ENCODE results near the gene TNIP2.

The TNIP2 gene

DNA sequence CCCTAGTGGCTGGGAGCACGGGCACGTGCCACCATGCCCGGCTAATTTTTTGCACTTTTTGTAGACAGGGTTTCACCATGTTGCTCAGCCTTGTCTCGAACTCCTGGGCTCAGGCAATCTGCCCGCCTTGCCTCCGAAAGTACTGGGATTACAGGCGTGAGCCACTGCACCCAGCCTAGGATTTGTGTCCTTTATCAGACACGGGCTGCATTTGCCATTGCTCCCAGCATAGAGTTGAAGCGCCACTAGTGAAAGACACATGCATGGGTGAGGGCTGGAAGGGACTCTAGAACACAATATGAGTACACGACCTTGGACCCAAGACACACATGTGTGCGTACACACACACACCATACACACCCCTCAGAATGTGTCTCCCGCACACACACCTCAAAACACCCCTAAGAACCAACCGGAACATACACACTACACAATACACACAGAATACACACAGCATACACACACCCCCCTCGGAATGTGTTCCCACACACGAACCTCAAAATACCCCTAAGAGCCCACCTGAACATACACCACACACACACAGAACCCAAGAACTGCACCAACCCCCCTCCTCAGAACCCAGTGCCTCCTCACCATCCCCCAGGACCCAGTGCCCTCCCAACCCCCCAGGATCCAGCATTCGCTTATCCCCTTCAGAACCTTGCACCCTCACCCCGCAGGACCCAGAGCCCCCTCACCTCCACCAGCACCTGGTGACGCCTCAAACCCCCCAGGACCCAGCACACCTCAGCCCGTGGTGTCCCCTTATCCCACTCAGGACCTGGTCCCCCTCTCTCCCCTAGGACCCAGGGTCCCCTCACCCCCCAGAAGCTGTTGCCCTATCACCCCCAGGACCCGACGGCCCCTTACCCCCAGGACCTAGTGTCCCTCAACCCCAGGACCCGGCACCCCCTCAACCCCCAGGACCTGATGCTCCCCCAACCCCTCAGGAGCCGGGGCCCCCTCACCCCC is 1.0 kb downstream of the TNIP2 start:
- Histone ChIP-seq H3K27ac (ENCODE audit: insufficient read depth, low read depth, low read length, poor library complexity, severe bottlenecking) (no peak overlapping the region), H3K9me3 (ENCODE audit: control insufficient read depth, low read length) (no peaks in the 10 kb centered on the region), H3K4me1 (ENCODE audit: control insufficient read depth, insufficient read depth, low read length) (peaks cover 5% of the 10 kb centered on the region), H3K4me3 (ENCODE audit: insufficient read depth, low read depth, low read length) (peak overlapping the region; percentile 59), H3K27me3 (ENCODE audit: control insufficient read depth, insufficient read depth, low read length, poor library complexity, severe bottlenecking) (no peaks in the 10 kb centered on the region), H3K36me3 (ENCODE audit: control insufficient read depth, insufficient read depth, low read length) (no peaks in the 10 kb centered on the region)
- 66 to 71% methylated on average over 23 of the region's 23 CpGs for WGBS, 2 experiments

DNA sequence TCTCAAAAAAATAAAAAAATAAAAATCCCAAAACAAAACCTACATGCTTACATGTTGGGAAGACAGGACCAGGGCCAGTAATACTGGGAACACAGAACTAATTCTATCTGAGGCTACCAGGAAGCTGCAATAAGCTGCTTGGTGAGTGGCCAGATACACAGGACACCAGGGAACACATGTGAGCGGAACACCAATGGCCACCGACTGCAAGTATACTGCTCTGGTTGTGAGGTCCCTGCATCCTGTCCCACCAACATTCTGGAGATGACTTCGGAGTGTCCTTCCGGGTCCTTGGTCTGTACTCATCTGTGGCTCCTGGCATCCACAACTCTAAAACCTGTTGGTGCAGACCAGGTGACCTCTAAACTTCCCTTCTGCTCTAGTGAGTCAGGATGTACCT is 2.7 kb downstream of the TNIP2 start:
- H3K9me3 ChIP-seq (ENCODE audit: control insufficient read depth, low read length) = no peaks in the 10 kb centered on the region
- peaks cover 5% of the 10 kb centered on the region for H3K4me1 ChIP-seq (ENCODE audit: control insufficient read depth, insufficient read depth, low read length)
- H3K27ac ChIP-seq (ENCODE audit: insufficient read depth, low read depth, low read length, poor library complexity, severe bottlenecking) = no peak overlapping the region
- whole genome bisulfite sequencing, 2 experiments = 95 to 98% methylated on average over 4 of the region's 4 CpGs
- H3K36me3 ChIP-seq (ENCODE audit: control insufficient read depth, insufficient read depth, low read length) = no peaks in the 10 kb centered on the region
- H3K4me3 ChIP-seq (ENCODE audit: insufficient read depth, low read depth, low read length) = no peak overlapping the region
- no peaks in the 10 kb centered on the region for H3K27me3 ChIP-seq (ENCODE audit: control insufficient read depth, insufficient read depth, low read length, poor library complexity, severe bottlenecking)

DNA sequence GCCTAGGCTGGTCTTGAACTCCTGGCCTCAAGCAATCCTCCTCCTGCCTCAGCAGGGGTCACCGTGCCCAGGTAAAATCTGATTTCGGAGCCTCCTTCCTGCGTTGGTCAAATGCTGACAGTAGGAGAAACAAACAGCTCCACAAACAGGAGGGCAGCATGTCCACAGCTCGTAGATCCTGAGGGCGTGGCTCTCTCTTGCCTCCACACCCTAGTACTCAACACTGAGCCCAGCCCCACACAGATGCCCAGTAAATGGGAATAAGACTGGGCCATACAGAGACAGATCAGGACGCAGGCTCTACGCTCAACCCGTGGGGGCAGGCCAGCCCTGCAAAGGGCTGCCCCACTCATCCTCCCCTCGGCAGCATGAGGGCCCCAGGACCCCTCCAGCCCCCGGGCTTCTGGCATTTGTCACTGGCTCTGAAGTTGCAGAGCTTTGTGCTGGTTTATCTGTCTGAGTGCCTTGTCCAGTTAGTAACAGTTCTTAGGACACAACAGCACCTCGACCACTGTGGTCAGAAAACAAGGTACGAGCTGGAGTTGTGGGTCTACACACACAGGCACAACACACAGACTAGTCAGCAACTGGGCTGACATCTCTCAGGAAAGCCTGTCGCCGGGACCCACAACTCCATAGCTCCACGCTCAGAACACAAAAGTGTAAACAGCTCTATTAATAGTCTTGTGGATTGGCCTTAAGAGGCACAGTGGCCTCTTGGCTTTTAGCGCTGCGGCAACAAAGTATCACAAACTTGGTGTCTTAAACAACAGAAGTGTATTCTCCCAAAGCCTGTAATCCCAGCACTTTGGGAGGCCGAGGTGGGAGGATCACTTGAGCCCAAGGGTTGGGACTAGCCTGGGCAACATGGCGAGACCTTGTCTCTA is 5.2 kb downstream of the TNIP2 start:
- Histone ChIP-seq H3K4me3 (ENCODE audit: insufficient read depth, low read depth, low read length) (no peak overlapping the region), H3K9me3 (ENCODE audit: control insufficient read depth, low read length) (no peaks in the 10 kb centered on the region), H3K36me3 (ENCODE audit: control insufficient read depth, insufficient read depth, low read length) (peaks cover 9% of the 10 kb centered on the region), H3K27ac (ENCODE audit: insufficient read depth, low read depth, low read length, poor library complexity, severe bottlenecking) (no peak overlapping the region), H3K27me3 (ENCODE audit: control insufficient read depth, insufficient read depth, low read length, poor library complexity, severe bottlenecking) (no peaks in the 10 kb centered on the region), H3K4me1 (ENCODE audit: control insufficient read depth, insufficient read depth, low read length) (peaks cover 5% of the 10 kb centered on the region)
- WGBS, 2 experiments = 92 to 93% methylated on average over 19 of the region's 19 CpGs

DNA sequence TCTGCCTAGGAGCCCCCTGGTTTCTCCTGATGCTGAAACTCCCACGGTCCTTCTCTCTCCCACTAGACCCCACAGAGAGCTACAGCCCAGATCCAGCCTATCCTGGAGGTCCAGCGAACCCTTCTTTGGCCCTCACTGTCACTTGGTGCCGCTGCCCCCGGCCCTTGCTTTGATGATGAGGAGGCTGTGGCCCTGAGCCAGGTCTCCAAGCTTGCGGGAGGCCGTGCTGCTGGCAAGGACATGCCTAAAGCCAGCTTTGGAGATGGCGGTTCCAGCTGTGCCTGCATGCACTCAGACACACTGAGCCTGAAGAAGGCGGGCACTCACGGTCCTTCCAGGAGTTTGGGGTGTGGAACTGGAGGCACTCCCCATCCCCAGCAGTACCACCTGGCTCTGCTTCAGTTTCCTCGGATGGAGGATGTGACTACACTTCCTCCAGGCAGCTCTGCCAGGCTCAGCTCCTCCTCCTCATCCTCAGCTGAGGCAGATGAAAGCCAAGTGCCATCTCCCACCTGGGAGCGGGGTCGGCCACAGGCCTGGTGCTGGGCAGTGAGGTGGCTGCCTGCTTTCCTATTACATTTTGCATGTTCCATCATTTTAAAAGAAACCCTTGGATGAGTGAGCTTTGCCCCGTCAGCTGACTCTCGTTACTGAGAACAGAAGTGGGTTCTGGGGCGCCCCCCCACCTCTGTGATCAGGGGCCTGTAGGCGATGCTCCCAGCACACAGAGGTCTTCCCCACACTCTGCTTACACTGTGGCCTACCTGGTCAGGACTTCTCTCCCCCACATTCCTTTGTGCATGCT is 9.0 kb downstream of the TNIP2 start:
- H3K27ac ChIP-seq (ENCODE audit: insufficient read depth, low read depth, low read length, poor library complexity, severe bottlenecking) = no peak overlapping the region
- 92% methylated on average over 16 of the region's 16 CpGs for WGBS, 2 experiments

DNA sequence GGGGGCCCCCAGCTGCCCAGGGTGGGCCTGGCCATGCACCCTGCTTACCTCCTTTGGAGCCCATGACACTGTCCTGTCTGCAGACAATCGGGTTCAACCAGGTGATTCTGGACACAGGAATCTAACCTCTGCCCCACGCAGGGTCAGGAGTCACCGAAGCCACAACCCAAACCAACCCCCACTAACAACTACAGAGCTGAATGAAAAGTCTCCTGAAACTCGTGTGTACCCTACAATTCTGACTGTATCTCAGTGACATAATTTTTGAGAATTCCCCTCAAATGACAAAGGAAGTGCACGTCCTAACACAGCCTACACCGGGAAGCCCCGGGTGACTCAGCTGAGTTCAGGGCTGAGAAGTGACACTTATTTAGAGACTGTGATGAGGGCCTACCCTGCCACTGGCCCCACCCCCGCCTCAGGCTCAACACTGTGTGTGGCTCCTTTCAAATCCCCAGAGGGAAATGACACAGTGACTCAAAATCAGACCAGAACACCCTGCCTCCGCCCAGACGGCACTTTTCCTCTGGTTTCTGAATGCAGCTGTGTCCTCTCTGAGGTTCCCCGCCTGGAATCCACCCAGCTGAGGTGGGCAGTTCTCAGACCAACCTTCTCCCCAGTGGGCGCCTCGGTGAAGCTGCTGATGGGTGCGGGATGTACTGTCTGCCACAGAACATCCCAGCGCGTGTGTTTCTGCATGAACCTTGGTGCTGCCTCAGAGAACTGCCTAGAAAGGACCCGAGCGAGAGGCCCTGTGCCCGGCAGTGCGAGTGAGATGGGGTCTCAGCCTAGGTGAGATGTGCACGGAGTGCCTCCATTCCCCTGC is 9.9 kb downstream of the TNIP2 start:
- Histone ChIP-seq H3K27me3 (ENCODE audit: control insufficient read depth, insufficient read depth, low read length, poor library complexity, severe bottlenecking) (no peaks in the 10 kb centered on the region), H3K9me3 (ENCODE audit: control insufficient read depth, low read length) (no peaks in the 10 kb centered on the region), H3K4me1 (ENCODE audit: control insufficient read depth, insufficient read depth, low read length) (no peaks in the 10 kb centered on the region), H3K27ac (ENCODE audit: insufficient read depth, low read depth, low read length, poor library complexity, severe bottlenecking) (no peak overlapping the region), H3K36me3 (ENCODE audit: control insufficient read depth, insufficient read depth, low read length) (peaks cover 24% of the 10 kb centered on the region), H3K4me3 (ENCODE audit: insufficient read depth, low read depth, low read length) (no peak overlapping the region)
- 90 to 92% methylated on average over 21 of the region's 21 CpGs for WGBS, 2 experiments

More for the DNA sequence above, 9.0 kb downstream of the TNIP2 start:
- Histone ChIP-seq H3K4me3 (ENCODE audit: insufficient read depth, low read depth, low read length) (no peak overlapping the region), H3K36me3 (ENCODE audit: control insufficient read depth, insufficient read depth, low read length) (peaks cover 24% of the 10 kb centered on the region), H3K4me1 (ENCODE audit: control insufficient read depth, insufficient read depth, low read length) (no peaks in the 10 kb centered on the region), H3K9me3 (ENCODE audit: control insufficient read depth, low read length) (no peaks in the 10 kb centered on the region), H3K27me3 (ENCODE audit: control insufficient read depth, insufficient read depth, low read length, poor library complexity, severe bottlenecking) (no peaks in the 10 kb centered on the region)

DNA sequence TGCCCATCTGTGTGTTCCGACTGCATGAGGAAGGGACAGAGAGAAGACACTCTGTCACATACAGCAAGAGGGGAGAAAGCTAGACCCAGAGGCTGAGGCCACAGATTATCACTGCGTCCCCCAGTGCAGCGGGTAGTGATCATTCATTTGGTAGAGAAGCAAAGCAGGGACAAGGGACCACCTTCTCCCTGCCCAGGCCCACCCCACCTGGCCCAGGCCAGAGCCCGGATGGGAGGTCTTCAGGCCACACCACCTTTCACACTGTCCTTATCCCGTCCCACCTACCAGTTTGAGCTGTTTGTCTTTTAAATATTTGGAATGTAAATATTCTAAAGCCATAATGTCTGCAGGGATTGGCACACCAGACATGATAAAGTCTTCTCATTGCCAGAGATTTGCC is 10.6 kb downstream of the TNIP2 start:
- Histone ChIP-seq H3K27me3 (ENCODE audit: control insufficient read depth, insufficient read depth, low read length, poor library complexity, severe bottlenecking) (no peaks in the 10 kb centered on the region), H3K27ac (ENCODE audit: insufficient read depth, low read depth, low read length, poor library complexity, severe bottlenecking) (no peak overlapping the region), H3K9me3 (ENCODE audit: control insufficient read depth, low read length) (no peaks in the 10 kb centered on the region), H3K36me3 (ENCODE audit: control insufficient read depth, insufficient read depth, low read length) (peaks cover 24% of the 10 kb centered on the region), H3K4me3 (ENCODE audit: insufficient read depth, low read depth, low read length) (no peak overlapping the region), H3K4me1 (ENCODE audit: control insufficient read depth, insufficient read depth, low read length) (no peaks in the 10 kb centered on the region)
- 97% methylated on average over 4 to 5 of the region's 5 CpGs for WGBS, 2 experiments

DNA sequence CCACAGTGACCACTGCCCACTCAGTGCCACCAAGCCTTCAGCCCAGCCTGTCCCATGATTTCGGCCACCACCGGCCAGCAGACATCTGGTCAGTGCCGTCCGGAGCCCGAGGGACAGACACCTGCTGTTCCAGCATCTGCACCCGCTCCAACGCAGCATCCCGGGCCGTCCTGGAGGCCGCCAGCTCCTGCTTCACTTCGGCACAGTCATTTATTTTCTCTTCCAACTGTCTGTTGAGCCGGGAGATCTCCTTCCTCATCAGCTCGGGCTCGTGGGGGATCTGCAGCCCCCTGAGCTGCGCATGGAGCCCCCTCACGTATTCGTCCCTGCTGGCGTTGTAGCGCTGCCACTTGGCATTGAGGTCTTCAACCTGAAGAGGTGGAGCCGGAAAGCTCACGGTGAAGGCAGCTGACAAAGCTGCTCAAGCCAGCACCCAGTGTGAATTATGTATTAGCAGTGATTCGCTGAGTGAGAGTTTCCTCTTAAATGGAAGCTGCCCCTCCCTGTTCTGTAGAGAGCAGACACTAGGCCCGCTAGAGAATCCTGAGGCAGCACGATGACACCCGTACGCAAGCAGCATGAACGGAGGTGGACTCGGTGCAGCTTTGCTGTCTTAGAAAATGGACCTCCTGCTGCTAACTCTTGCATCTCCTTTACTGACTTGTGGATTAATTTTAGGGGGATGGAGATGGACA is 11.4 kb downstream of the TNIP2 start:
- Histone ChIP-seq H3K27me3 (ENCODE audit: control insufficient read depth, insufficient read depth, low read length, poor library complexity, severe bottlenecking) (no peaks in the 10 kb centered on the region), H3K36me3 (ENCODE audit: control insufficient read depth, insufficient read depth, low read length) (peaks cover 24% of the 10 kb centered on the region), H3K4me3 (ENCODE audit: insufficient read depth, low read depth, low read length) (no peak overlapping the region), H3K27ac (ENCODE audit: insufficient read depth, low read depth, low read length, poor library complexity, severe bottlenecking) (no peak overlapping the region), H3K4me1 (ENCODE audit: control insufficient read depth, insufficient read depth, low read length) (no peaks in the 10 kb centered on the region), H3K9me3 (ENCODE audit: control insufficient read depth, low read length) (no peaks in the 10 kb centered on the region)
- WGBS, 2 experiments = 94 to 95% methylated on average over 28 of the region's 28 CpGs

DNA sequence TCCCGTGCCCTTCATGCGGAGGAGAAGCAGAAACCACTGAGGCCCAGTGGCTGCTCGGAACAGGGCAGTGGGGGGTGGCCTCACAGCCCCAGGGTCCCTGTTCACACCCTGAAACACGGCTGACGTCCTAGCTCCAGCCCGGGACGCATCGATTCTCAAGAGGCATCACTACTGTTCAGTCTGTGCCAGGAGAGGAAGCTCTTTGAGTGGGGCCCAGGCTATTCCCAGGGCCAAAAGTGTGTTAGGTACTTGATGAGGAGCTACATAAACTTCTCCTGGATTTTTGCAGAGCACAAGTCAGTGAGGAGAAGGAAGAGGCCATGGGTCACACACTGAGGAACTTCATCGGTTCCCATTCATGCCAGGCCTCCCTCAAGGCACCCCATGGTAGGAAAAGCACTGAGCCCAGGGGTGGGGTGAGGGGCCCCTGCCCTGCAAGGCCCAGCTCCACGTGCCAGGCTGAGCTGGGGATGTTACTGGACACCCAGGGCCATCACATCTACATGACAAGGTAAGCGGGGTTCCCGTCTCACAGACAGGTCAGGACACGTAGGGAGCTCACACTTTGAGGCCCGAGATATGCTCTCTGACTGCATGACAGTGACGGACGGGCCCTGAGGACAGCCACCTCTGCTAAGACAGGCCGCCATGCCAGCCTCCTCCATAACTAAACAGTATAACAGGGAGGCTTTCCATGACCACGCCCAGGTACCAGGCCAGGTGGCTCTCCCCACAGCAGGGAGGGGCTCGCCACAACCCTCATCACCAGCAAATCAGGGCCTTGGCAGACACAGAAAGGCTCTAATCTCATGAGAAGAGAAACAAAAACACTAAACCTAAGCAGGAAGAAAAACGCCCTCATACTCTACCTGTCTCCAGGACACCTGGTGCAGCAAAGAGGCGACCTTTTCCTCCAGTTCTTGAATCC is 12.4 kb downstream of the TNIP2 start:
- H3K4me3 ChIP-seq (ENCODE audit: insufficient read depth, low read depth, low read length) = no peak overlapping the region
- H3K27ac ChIP-seq (ENCODE audit: insufficient read depth, low read depth, low read length, poor library complexity, severe bottlenecking) = no peak overlapping the region
- H3K9me3 ChIP-seq (ENCODE audit: control insufficient read depth, low read length) = no peaks in the 10 kb centered on the region
- no peaks in the 10 kb centered on the region for H3K27me3 ChIP-seq (ENCODE audit: control insufficient read depth, insufficient read depth, low read length, poor library complexity, severe bottlenecking)
- H3K36me3 ChIP-seq (ENCODE audit: control insufficient read depth, insufficient read depth, low read length) = peaks cover 24% of the 10 kb centered on the region
- H3K4me1 ChIP-seq (ENCODE audit: control insufficient read depth, insufficient read depth, low read length) = no peaks in the 10 kb centered on the region
- WGBS, 2 experiments = 94% methylated on average over 21 of the region's 21 CpGs
